ENCODE results near the gene WIPF1. TPM values are rescaled to one million over a fixed set of nuclear protein-coding genes. Genes with fewer than 3 reads are reported as not detected.

The WIPF1 gene
- polyA plus RNA-seq, 4 donors: 26.7 to 30.8 (median 28.4) TPM

DNA sequence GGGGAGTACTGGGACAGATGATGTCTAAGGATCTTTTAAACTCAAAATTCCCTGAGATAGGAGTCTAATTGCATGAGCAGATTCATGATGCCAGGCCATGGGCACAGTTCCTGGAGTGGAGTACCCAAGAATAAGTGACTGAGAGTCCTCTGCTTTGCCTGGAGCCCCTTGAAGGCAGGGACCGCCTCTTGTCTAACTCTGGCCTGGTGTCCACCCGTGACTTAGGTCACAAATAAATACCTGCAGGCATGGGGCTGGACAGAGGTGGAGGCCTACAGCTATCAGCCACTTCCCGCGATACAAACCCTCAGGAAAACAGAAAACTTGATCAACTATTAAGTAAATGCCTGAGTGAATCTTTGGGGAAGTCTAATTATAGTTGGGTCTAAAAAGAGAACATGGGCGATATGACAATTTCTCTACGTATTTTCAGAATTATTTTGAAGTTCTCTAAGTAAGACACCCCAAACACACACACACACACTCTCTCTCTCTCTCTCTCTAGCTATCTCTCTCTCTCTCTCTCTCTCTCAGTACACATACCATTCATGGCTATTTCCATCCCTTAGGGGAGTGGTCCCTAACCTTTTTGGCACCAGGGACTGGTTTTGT lies 1.8 kb upstream of the WIPF1 start:
- DNase-seq (ENCODE audit: low read depth in 4 of 4, low spot score in 3 of 4): no peak

DNA sequence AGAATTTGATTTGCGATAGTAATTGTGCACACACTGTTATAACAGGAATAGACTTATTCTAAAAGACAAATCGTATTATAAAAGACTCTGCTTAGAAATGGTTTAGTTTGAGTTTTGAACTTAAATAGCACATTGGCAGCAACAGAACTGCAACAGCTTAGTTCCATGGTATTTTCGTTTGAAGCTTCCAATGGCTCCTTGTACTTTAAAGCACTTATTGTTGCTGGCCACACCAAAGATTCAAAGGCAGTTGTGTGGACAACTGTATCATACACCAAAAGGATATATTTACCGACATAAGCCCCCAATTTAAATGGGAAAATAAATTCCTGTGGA lies 627 bp downstream of the WIPF1 start:
- no peak for DNase-seq (ENCODE audit: low read depth in 4 of 4, low spot score in 3 of 4)

DNA sequence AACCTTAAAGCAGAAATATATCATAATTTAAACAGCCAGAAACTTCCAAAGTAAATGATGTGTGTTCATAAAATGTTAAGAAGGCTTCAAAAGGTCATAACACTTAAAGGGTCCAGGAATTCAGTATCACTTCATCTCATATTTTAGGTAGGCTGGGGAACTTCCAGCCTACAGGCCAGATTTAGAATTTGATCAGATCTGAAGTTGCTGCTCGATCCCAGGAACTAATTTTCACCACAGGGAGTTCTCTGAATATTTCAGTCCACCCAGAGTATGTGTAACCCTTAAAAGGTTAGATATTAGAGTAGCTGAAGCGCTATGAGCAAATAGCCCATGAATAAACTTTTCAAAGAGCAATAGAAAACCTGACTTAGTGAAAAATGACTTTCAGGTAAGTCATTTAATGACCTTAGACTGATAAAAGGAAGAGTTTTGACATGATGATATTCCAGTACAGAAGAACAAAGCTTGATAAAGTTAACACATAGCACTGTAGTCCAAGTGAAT lies 1.7 kb downstream of the WIPF1 start:
- no peak for DNase-seq (ENCODE audit: low read depth in 4 of 4, low spot score in 3 of 4)

DNA sequence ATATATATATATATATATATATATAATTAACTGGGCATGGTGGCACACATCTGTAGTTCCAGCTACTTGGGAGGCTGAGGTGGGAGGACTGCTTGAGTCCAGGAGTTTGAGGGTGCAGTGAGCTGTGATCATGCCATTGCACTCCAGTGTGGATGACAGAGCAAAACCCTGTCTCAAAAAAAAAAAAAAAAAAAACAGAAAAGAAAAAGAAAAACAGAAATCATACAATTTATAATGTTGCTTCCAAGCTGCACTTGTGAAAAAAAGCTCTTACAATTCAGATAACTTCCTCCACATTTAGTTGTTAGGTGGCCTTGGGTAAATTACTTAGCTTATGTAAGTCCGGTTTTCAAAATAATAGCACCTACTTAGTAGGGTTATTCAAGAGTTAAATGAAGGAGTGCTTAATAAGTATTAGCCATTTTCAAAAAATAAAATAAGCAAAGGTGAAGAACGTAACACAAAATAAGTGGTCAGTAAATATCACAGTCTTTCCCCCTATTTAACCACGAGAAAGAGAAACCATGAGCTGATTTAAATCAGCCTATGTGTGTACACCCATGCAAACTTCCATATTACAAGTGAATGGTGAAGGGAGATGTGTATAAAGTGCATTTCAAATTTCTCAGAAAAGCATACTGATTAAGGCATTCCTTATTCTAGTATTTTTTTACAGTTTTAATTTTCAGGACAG lies 2.3 kb downstream of the WIPF1 start:
- no peak for DNase-seq (ENCODE audit: low read depth in 4 of 4, low spot score in 3 of 4)

DNA sequence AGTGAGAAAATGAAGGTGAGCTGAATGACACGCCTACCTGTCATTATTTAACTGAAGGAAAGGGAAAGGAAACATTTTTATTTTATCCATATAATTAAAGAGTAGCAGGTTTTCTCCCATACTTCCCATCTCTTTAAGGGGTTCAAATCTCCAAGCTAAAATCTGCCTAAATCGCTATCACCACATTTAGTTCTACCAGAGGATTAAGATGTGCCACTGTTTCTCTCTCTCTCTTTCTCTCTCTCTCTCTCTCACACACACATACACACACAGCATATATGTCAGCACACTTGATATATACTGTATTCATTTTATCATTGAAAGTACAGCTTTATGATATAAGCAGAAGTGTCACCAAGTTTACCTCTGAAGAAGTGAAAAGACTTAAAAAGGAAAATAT lies 3.1 kb downstream of the WIPF1 start:
- no peak for DNase-seq (ENCODE audit: low read depth in 4 of 4, low spot score in 3 of 4)

DNA sequence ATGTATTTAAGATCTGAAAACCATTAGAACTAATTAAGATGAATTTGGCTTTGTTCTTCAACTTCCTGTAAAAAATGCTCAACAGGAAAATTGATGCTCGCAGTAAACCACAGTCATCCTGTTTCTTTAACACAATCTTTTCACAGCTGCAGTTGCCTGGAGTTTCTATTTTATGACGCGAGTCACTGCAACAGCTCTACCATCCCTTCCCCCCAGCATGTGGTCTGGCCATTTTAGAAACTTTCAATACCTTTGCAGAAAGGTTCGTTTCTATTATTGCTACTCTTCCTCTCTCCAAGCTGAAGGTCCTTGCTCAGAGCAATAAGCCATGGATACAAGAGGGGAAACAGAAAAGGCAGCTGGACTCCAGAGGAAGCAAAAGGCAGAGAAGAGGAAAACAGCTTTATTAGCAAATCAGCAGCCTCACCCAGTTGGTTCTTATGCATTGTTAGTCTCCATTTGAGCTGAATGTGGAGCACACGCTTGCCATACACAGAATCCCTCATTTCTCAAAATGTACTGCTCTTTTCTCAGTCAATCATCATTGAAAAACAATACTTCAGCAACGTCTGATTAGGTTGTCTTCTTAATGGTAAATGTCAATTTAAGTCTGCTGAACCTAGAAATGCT lies 3.9 kb downstream of the WIPF1 start:
- DNase-seq (ENCODE audit: low read depth in 4 of 4, low spot score in 3 of 4): peak in 3 of 4 donors; percentile 36 to 58 (median 46)

DNA sequence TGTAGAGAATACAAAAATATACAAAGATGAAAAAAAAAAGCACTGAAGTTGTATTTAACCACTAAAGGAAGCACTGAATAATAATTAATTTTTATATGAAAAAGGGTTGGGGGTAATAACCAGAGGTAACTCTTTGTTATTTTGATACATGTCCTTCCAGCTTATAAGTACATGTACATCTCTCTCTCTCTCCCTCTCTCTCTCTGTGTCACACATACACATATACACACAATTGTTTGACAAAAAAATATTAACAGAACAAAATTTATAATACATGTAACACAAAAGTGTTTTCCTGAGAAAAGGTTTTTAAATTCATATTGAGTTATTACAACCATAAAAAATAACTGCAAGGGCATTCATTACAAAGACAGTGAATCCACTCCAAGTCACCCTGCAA lies 4.6 kb downstream of the WIPF1 start:
- no peak for DNase-seq (ENCODE audit: low read depth in 4 of 4, low spot score in 3 of 4)

DNA sequence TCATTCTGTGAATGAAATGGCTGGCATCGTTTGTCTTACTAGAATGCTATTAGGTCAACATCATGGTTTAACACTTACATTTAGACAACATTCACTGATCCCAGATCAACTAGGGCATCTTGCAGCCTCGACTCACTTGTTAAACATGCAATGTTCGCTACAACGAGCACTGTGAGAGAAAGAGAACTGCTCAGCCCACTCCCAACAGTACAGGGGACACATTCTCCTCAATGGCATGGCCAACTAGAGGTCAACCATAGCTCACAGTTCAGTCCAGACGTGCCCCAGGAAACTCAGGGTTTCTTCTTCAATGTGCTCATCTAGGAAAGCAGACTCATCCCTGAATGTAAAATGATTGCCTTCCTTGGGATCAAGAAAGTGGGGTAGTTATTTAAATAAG lies 5.9 kb downstream of the WIPF1 start:
- DNase-seq (ENCODE audit: low read depth in 4 of 4, low spot score in 3 of 4): no peak

DNA sequence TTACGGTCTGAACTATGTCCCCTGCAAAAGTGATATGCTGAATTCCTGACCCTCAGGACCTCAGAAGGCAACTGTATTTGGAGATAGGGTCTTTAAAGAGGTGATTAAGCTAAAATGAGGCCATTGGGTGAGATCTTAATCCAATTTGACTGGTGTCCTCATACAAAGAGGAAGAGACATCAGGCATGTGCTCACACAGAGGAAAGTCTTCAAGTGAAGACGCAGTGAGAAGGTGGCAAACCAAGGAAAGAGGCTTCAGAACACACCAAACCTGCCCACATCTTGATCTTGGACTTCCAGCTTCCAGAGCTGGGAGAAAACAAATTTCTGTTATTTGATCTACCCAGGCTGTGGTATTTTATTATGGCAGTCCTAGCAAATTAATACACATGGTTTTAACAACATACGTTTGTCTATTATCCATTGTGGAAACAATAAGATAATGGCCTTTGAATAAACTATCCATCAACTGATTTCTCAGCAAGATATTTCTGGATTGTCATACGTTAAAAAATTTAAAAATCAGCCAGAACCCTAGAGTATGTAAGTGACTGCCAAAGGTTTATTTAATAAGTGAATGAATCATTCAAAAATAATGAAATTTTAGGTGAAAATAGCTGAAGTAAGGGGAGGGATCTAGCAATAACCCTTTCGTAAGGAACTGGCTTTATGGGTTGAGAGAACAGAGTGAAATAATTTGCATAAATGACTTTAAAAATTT lies 6.5 kb downstream of the WIPF1 start:
- no peak for DNase-seq (ENCODE audit: low read depth in 4 of 4, low spot score in 3 of 4)

DNA sequence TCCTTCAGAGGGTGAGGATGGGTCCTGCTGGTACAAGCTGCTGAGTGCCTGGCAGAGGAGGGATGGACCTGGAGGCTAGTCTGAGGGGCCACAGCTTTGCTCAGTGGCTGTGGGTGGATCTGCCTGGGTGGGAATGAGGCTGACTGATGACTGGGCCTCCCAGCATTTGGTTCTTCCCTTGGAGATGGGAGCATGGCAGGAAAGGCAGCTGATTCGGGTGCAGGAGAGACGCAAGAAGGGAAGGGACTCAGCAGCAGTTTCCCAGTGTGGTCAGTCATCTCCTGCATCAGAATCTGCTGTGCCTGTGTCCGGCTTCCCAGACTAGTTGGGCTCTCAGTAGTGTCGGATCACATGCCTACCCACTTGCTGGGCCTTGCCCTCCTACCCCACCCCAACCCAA lies 7.3 kb downstream of the WIPF1 start:
- no peak for DNase-seq (ENCODE audit: low read depth in 4 of 4, low spot score in 3 of 4)

DNA sequence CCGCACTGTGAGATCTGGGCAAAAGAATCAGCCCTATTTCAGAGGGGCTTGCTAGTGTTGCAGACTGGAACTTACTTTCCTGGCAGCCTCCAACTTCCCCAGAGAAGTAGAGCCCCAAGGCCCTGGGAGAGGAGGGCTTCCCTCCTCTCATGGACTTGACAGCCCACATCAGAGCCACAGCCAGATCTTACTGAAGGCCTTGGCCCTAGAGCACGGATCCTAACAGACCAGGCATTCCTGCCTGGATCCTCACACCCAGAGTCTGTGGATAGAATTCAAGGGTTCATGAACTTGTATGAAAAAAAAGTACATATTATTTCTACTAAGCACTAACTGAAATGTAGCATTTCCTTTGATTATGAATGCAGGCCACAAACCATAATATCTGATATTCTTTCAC lies 8.3 kb downstream of the WIPF1 start:
- DNase-seq (ENCODE audit: low read depth in 4 of 4, low spot score in 3 of 4): no peak

DNA sequence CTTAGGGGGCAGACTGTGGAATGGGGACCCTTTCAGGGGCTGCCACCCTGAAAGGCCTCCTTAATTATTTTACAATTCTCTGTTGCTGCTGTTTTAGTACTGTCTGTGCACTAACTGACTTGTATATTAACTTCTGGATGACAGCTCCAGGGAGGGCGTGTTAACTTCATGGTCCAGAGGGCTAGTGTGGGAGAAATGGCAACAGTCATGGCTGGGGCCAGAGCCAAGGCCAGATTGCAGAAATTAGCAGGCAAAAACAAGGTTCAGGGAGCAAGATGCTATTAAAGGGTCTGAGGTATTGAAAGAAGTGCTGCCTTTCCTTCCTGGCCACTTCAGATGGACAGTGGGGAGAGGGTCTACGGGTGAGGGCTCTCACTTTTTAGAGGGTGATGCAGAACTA lies 9.1 kb downstream of the WIPF1 start:
- DNase-seq (ENCODE audit: low read depth in 4 of 4, low spot score in 3 of 4): no peak

DNA sequence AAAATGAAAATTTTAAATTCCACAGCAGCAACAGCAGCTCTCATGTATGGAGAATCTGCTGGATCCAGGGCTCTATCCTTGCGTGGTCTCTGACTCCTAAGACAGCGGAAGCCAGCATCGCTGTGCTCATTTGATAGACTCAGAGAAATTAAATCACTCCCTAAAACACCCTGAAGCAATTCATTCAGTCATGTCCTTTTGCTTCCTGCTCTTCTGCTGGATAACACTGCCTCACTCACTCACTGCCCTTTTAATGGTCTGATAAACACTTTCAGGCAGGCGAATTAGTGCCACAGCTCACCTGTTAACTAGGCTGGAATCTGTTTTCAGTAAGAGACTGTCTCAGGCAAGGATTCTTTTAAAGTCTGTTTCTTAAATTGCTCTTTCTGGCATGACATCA lies 10.0 kb downstream of the WIPF1 start:
- no peak for DNase-seq (ENCODE audit: low read depth in 4 of 4, low spot score in 3 of 4)

DNA sequence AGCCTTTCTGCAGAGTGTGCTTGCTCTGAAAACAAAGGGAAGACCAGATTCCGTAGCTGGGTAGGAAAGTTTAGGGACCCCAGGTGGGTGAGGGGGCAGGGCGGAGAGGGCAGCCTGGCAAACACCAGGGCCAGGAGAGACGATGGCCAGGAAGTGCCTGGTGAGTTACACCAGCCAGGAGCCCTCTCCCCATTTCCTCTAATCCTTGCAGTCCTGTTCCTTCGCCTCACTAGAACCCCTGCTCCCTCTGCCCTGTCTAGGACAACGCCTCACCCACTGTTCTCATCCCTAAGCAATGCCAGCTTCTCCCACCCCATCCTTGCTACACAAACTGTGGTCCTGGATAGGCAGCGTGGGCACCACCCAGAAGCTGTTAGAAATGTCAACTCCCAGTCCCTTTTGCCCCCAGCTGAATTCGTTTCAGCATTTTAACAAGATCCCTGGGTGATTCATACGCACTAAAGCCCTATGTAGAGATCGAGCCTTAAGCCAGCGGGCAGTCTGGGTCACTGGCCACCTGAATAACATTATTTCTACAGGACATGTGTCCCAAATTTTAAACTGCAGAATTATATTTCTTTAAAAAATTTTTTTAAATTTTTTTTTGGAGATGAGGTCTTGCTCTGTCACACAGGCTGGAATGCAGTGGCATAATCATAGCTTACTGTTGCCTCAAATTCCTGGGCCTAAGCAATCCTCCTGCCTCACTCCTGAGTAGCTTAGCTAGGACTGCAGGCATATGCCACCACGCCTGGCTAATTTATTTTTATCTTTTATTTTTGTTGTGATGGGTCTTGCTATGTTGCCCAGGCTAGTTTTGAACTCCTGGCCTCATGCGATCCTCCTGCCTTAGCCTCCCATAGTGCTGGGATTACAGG lies 10.9 kb downstream of the WIPF1 start:
- DNase-seq (ENCODE audit: low read depth in 4 of 4, low spot score in 3 of 4): no peak

DNA sequence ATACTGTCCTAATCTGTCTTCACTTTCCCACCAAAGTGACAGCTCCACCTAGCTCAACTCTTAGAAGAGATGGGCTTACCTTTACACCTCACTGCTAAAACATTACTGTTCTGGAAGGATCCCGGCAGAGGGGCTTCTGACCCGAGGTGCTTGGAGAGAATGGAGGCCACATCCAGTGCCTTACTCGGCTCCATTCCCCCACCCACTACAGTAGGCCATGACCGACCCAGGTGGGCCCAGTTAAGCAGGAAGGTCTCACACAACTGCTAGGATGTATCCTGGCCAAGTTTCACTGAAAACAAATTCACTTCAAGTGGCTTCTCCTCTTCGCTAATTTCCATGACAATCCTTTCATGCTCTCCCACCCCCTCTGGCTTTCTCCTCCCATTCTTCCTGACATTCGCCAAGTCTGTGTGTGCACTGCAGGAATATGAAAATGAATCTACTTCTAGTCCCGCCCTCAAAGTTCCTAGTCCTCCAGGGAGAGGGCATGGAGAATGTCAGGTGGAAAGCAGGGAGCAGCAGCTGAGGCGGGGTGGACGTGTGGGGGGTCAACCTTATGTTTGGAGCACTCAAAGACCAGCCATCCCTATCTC lies 11.8 kb downstream of the WIPF1 start:
- DNase-seq (ENCODE audit: low read depth in 4 of 4, low spot score in 3 of 4): no peak

DNA sequence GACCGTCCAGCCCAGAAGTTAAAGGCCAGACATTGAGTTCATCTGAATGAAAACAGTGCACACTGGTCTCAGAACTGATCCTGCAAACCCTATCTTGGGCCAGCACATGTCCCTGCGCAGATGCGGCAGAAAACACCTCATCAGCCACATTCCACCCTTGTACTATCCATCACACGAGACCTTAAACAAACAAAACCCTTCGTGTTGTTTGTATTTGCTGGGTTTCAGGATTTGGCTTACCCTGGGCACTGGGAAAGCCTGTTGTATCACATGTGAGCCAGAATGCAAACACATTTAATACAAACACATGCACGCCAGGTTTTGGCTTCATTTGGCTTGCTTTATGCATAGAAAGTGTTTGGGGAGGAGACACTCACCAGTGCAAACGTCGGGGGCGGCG lies 12.5 kb downstream of the WIPF1 start:
- no peak for DNase-seq (ENCODE audit: low read depth in 4 of 4, low spot score in 3 of 4)

DNA sequence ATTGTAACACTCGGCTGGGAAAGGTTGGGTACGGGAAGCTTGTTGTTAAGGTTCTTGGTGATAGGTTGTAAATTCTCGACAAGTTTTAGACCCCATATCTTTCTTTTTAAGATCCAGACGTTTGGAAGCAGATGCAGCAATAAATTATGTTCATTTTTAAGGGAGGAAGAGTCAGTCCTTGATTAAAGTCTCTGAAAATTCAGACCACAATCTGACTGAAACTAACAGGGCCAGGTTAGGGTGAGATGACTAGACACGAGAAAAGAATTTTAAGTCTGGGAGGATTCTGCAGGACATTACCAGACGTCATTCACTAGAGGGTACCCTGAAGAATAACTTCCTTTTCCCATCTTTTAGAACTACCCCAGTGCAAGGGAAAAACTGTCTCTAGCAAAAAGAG lies 16.1 kb downstream of the WIPF1 start:
- no peak for DNase-seq (ENCODE audit: low read depth in 4 of 4, low spot score in 3 of 4)

DNA sequence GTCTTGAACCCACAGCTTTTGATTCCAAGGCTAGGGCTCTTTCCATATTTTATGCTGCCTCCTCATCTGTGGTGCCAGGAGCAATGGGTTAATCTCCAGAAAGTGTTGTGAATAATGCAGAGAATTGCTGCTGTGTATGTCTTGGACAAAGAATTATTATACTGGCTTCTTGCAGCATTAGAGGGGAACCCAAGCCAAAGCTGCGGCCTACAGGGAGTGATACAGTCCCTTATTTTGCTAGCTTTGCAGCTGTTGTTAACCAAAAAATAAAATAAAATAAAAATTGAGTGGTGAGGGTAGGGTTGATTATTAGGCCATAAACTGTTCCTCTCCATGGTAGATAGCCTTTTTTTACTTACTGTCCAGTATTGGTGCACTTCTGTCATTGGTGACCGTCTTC lies 16.7 kb downstream of the WIPF1 start:
- no peak for DNase-seq (ENCODE audit: low read depth in 4 of 4, low spot score in 3 of 4)

DNA sequence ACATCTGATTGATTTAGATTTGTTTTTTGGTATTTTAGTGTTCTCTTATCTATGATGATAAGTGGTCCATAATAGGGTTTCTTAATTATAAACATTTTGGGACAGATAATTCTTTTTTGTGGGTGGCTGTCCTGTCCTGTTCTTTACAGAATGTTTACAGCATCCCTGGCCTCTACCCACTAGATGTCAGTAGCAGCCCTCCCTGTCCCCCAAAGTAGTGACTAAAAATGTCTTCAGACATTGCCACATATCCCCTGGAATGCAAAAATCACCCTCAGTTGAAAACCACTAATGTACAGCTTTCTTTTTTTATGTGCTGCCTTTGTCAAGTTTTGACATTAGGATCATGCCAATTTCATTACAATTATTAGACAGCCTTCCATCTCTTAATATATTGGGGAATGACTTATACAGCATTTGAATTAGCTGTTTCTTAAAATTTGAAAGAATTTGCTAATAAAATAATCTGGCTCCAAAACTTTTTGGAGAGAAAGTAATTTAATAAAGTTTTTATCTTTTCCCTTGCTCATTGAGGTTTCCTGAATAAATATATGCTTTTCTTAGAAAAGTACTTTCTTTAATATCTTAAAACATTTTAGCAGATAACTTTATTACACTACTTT lies 19.5 kb downstream of the WIPF1 start:
- no peak for DNase-seq (ENCODE audit: low read depth in 4 of 4, low spot score in 3 of 4)

Data from right renal pelvis (tissue), 4 donors.